Gastrocnemius medialis (tissue), 4 donors: Measurements from ENCODE around the gene ADPRS.

Source experiments
- POLR2A ChIP-seq, 2 donors: fragments of 450-650 bp; IDR thresholded peaks; one replicate each; pipeline ENCODE4 v1.6.1; 2017; ENCODE audit warnings: antibody characterized with exemption in 2 of 2, mild to moderate bottlenecking in 2 of 2, moderate library complexity in 2 of 2
- TF ChIP-seq, protein P1 (sequence below), 5 experiments: fragments of 450-650 bp in 3 of 5; fragments of 200-600 bp in 2 of 5; sonication (generic) in 2 of 5; IDR thresholded peaks in 4 of 5; conservative IDR thresholded peaks in 1 of 5; 1 replicate in 4 of 5; 2 replicates in 1 of 5; pipeline ENCODE4 v1.5.1; 2016 to 2019; ENCODE audit warnings: antibody characterized with exemption in 5 of 5, mild to moderate bottlenecking in 3 of 5, moderate library complexity in 3 of 5

DNA sequence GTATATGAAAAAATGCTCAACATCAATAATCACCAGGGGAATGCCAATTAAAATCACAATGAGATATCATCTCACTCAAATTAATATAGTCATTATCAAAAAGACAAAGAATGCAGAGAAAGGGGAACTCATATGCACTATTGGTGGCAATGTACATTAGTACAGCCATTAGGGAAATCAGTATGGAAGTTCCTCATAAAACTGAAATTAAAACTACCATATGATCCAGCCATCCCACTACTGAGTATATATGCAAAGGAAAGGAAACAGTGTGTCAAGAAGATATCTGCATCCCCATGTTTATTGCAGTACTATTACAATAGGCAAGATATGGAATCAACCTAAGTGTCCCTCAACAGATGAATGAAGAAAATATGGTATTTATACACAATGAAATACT lies 36.9 kb upstream of the ADPRS start:
- TF ChIP-seq, protein P1, sequence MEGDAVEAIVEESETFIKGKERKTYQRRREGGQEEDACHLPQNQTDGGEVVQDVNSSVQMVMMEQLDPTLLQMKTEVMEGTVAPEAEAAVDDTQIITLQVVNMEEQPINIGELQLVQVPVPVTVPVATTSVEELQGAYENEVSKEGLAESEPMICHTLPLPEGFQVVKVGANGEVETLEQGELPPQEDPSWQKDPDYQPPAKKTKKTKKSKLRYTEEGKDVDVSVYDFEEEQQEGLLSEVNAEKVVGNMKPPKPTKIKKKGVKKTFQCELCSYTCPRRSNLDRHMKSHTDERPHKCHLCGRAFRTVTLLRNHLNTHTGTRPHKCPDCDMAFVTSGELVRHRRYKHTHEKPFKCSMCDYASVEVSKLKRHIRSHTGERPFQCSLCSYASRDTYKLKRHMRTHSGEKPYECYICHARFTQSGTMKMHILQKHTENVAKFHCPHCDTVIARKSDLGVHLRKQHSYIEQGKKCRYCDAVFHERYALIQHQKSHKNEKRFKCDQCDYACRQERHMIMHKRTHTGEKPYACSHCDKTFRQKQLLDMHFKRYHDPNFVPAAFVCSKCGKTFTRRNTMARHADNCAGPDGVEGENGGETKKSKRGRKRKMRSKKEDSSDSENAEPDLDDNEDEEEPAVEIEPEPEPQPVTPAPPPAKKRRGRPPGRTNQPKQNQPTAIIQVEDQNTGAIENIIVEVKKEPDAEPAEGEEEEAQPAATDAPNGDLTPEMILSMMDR (IDR thresholded peaks at IDR 0.05 in 4 of 5, conservative IDR thresholded peaks at IDR 0.05 in 1 of 5): no peak
- no peak for TF ChIP-seq POLR2A (IDR thresholded peaks at IDR 0.05)
